Measurements from ENCODE around the gene F3. TPM values are rescaled to one million over a fixed set of nuclear protein-coding genes. Genes with fewer than 3 reads are reported as not detected.
A peak's percentile ranks its signal among the peaks of the same experiment; 100 is the strongest.

Gene F3
- polyA plus RNA-seq, 1 donor (not counting 4 experiments of a cell fraction or from before 2014, with no cell fraction given): 1,409 TPM

DNA sequence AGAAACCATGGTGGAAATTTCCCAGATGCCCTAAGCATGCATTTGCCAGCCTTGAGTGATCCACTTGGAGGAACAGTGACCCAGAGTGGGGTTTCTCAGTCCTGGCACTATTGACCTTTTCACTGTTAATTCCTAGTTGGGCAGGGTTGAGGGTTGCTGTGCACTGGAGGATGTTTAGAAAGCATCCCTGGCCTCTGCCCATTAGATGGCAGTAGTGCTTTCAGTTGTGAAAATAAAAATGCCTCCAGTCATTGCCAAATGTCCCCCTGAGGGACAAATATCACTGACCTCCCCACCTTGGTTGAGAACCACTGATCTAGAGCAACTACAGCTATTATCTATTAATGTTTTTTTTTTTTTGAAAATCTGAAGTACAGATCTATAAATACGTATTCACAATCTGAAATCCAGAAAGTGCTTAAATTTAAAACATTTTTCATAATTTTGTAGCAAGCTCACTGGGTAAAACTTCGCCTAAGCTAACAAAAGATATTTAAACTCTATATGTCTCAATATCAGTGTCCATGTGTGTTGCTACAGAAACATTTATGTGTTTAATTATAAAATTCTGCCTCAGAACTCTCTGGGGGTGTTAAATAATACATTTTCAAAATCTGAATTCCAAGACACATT lies 27.3 kb downstream of the F3 start:
- Histone ChIP-seq H2AFZ (ENCODE audit: control insufficient read depth, low read length) (no peak overlapping the region), H3K36me3 (ENCODE audit: control insufficient read depth in 2 of 2, extremely low read depth in 1 of 2, insufficient read depth in 2 of 2, low read length in 2 of 2) (no peaks in the 10 kb centered on the region), H3K4me1 (ENCODE audit: control insufficient read depth, extremely low read depth, insufficient read depth, low read length) (no peaks in the 10 kb centered on the region), H3K4me3 (ENCODE audit: control insufficient read depth in 2 of 3, extremely low read depth in 1 of 3, insufficient read depth in 2 of 3, low read depth in 1 of 3, low read length in 3 of 3) (no peak overlapping the region), H3K79me2 (ENCODE audit: control insufficient read depth, insufficient read depth, low read length) (no peaks in the 10 kb centered on the region), H3K9me1 (ENCODE audit: control insufficient read depth, extremely low read depth, insufficient read depth, low read length) (no peaks in the 10 kb centered on the region), H3K4me2 (ENCODE audit: control insufficient read depth, extremely low read depth, insufficient read depth, low read depth, low read length) (no peak overlapping the region), H3K9ac (ENCODE audit: control insufficient read depth, extremely low read depth, insufficient read depth, low read length) (no peak overlapping the region), H3K27ac (ENCODE audit: control insufficient read depth, insufficient read depth, low read length) (no peak overlapping the region), H4K20me1 (ENCODE audit: control insufficient read depth, extremely low read depth, insufficient read depth, low read length) (no peaks in the 10 kb centered on the region), H3K27me3 (ENCODE audit: control insufficient read depth, extremely low read depth, insufficient read depth, low read length) (no peaks in the 10 kb centered on the region), H3K9me3 (ENCODE audit: control insufficient read depth, low read depth, low read length) (no peaks in the 10 kb centered on the region)
- FAIRE-seq (peak; percentile 71), DNase-seq (ENCODE audit: low read depth, low spot score) (no peak)
- dilution Hi-C loops (cut with MboI; ENCODE audit: extremely low pct_ligation_motif_present, low sequenced_read_pairs): no loop called here
- peak; percentile 67 to 76 (median 70) for TF ChIP-seq CTCF (optimal IDR thresholded peaks at IDR 0.05 in 1 of 3, IDR thresholded peaks at IDR 0.05 in 1 of 3, conservative IDR thresholded peaks at IDR 0.05 in 1 of 3; ENCODE audit: extremely low read depth in 1 of 3, insufficient read depth in 2 of 3, low read length in 3 of 3)
- no peak for TF ChIP-seq EZH2 (IDR thresholded peaks at IDR 0.05; ENCODE audit: low read length)

DNA sequence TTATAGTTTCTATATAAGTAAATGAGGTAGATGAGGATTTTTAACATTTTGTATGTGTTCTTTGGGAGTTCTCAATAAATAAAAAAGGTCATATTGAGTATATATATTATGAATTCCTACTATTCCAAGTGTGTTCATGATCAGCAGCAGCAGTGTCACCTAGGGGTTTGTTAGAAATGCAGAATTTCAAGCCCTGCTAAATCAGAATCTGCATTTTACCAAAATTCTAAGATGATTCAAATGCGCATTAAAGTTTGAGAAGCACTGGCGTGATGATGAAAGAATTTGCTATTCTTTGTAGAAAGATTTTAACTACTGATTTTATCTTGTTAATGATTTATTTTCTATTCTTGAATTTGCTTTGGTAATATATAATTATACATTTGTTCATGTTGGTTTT lies 28.7 kb downstream of the F3 start:
- H3K9ac ChIP-seq (ENCODE audit: control insufficient read depth, extremely low read depth, insufficient read depth, low read length): no peak overlapping the region
- H3K27me3 ChIP-seq (ENCODE audit: control insufficient read depth, extremely low read depth, insufficient read depth, low read length): no peaks in the 10 kb centered on the region
- no peak overlapping the region for H3K4me2 ChIP-seq (ENCODE audit: control insufficient read depth, extremely low read depth, insufficient read depth, low read depth, low read length)
- DNase-seq (ENCODE audit: low read depth, low spot score): no peak
- H3K9me3 ChIP-seq (ENCODE audit: control insufficient read depth, low read depth, low read length): no peaks in the 10 kb centered on the region
- no peak for FAIRE-seq
- no peaks in the 10 kb centered on the region for H3K79me2 ChIP-seq (ENCODE audit: control insufficient read depth, insufficient read depth, low read length)
- H4K20me1 ChIP-seq (ENCODE audit: control insufficient read depth, extremely low read depth, insufficient read depth, low read length): no peaks in the 10 kb centered on the region
- no peaks in the 10 kb centered on the region for H3K36me3 ChIP-seq (ENCODE audit: control insufficient read depth in 2 of 2, extremely low read depth in 1 of 2, insufficient read depth in 2 of 2, low read length in 2 of 2)
- no peaks in the 10 kb centered on the region for H3K4me1 ChIP-seq (ENCODE audit: control insufficient read depth, extremely low read depth, insufficient read depth, low read length)
- no peaks in the 10 kb centered on the region for H3K9me1 ChIP-seq (ENCODE audit: control insufficient read depth, extremely low read depth, insufficient read depth, low read length)
- no peak overlapping the region for H2AFZ ChIP-seq (ENCODE audit: control insufficient read depth, low read length)
- H3K27ac ChIP-seq (ENCODE audit: control insufficient read depth, insufficient read depth, low read length): no peak overlapping the region
- dilution Hi-C loops (cut with MboI; ENCODE audit: extremely low pct_ligation_motif_present, low sequenced_read_pairs): no loop called here
- no peak overlapping the region for H3K4me3 ChIP-seq (ENCODE audit: control insufficient read depth in 2 of 3, extremely low read depth in 1 of 3, insufficient read depth in 2 of 3, low read depth in 1 of 3, low read length in 3 of 3)
- no peak for TF ChIP-seq EZH2 (IDR thresholded peaks at IDR 0.05; ENCODE audit: low read length)
- TF ChIP-seq CTCF (optimal IDR thresholded peaks at IDR 0.05 in 1 of 3, IDR thresholded peaks at IDR 0.05 in 1 of 3, conservative IDR thresholded peaks at IDR 0.05 in 1 of 3; ENCODE audit: extremely low read depth in 1 of 3, insufficient read depth in 2 of 3, low read length in 3 of 3): no peak
